HG03097 (cell line): ENCODE measurements around the gene OR6C74.

ENCODE experiments used
- ATAC-seq: cut with Tn5 transposase; IDR thresholded peaks from one replicate; pipeline ENCODE4 v1.9.1; 2021; ENCODE audit not compliant: unreplicated experiment, low FRiP score

OR6C74 gene

GRCh38 chr12:55244309-55244708 lies at the start of gene OR6C74:
OR6C74 (plus strand) TSS chr12:55244609; CDS start chr12:55247288, 2,679 bp downstream.
- ATAC-seq, result no peak

GRCh38 chr12:55220725-55221124 lies 23.7 kb upstream of the OR6C74 start, which contains the start of gene OR10A7:
OR10A7 (plus strand) TSS chr12:55221025; CDS start chr12:55221025, 0 bp downstream.
- no peak for ATAC-seq

GRCh38 chr12:55226523-55226922 lies 17.9 kb upstream of the OR6C74 start:
- no peak for ATAC-seq

GRCh38 chr12:55227643-55228042 lies 16.8 kb upstream of the OR6C74 start:
- ATAC-seq, result no peak

GRCh38 chr12:55246159-55246558 lies 1.8 kb downstream of the OR6C74 start:
- ATAC-seq, result no peak

- ATAC-seq, result no peak
These were observed 6.5 kb downstream of the OR6C74 start for GRCh38 chr12:55250944-55251343.

GRCh38 chr12:55253281-55253680 lies 8.9 kb downstream of the OR6C74 start:
- ATAC-seq, result no peak

- ATAC-seq, result no peak
These were observed 12.4 kb downstream of the OR6C74 start for GRCh38 chr12:55256831-55257230.

- no peak for ATAC-seq
These were observed 13.9 kb downstream of the OR6C74 start for GRCh38 chr12:55258303-55258702.

- ATAC-seq, result no peak
These were observed 36.6 kb downstream of the OR6C74 start for GRCh38 chr12:55280991-55281390.

- ATAC-seq, result no peak
These were observed 45.6 kb downstream of the OR6C74 start for GRCh38 chr12:55289999-55290398.
